NCI-H226 (cell line): Measurements from ENCODE around the gene DNAH8.

Experiments
- DNase-seq: peaks from one replicate; pipeline ENCODE4 v3.0.0-alpha.2; 2015

Gene DNAH8

GRCh38 chr6:39057251-39058155 is 342.4 kb downstream of the DNAH8 start:
- no peak for DNase-seq

- DNase-seq = no peak
These were observed 343.5 kb downstream of the DNAH8 start for GRCh38 chr6:39058471-39059147.

- no peak for DNase-seq
These were observed 344.6 kb downstream of the DNAH8 start for GRCh38 chr6:39059496-39060310.

GRCh38 chr6:39060467-39061160 is 345.5 kb downstream of the DNAH8 start:
- no peak for DNase-seq

GRCh38 chr6:39061182-39061581 is 346.1 kb downstream of the DNAH8 start:
- DNase-seq = no peak

- no peak for DNase-seq
These were observed 346.5 kb downstream of the DNAH8 start for GRCh38 chr6:39061588-39061987.

GRCh38 chr6:39062014-39062740 is 347.1 kb downstream of the DNAH8 start:
- DNase-seq = no peak

- no peak for DNase-seq
These were observed 348.4 kb downstream of the DNAH8 start for GRCh38 chr6:39063526-39063925.

GRCh38 chr6:39065561-39065960 is 350.4 kb downstream of the DNAH8 start:
- DNase-seq = no peak

GRCh38 chr6:39068391-39068790 is 353.3 kb downstream of the DNAH8 start:
- DNase-seq = no peak

GRCh38 chr6:39072830-39073229 is 357.7 kb downstream of the DNAH8 start:
- no peak for DNase-seq

GRCh38 chr6:39073471-39074355 is 358.6 kb downstream of the DNAH8 start:
- DNase-seq = no peak

GRCh38 chr6:39074486-39074885 is 359.4 kb downstream of the DNAH8 start:
- DNase-seq = no peak

- DNase-seq = no peak
These were observed 360.0 kb downstream of the DNAH8 start for GRCh38 chr6:39075010-39075686.

GRCh38 chr6:39075807-39076622 is 360.9 kb downstream of the DNAH8 start:
- DNase-seq = no peak

- DNase-seq = no peak
These were observed 361.8 kb downstream of the DNAH8 start for GRCh38 chr6:39076623-39077535.

- no peak for DNase-seq
These were observed 362.9 kb downstream of the DNAH8 start for GRCh38 chr6:39077882-39078594.

- no peak for DNase-seq
These were observed 363.6 kb downstream of the DNAH8 start for GRCh38 chr6:39078695-39079094.
